Right forelimb (tissue), 1 donor: ENCODE measurements around the gene PRMT7.

Source experiments
- DNase-seq: peaks from one replicate; pipeline ENCODE4 v3.0.0-alpha.2; 2018

Gene PRMT7

DNA sequence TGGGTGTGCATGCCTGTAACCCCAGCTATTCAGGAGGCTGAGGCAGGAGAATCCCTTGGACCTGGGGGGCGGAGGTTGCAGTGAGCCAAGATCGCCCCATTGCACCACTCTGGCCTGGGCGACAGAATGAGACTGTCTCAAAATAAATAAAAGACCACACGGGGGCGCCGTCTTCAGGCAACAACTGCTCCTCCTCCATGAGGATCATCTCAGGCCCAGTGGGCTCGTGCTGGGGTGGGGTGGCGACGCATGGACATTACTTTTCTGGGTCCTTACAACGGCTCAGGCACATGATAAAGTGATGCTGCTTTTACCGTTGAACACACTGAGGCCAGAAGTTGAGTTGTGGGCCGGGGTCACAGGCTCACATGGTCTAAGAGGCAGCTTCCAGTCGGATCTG is 56.2 kb downstream of the PRMT7 start:
- DNase-seq: no peak

DNA sequence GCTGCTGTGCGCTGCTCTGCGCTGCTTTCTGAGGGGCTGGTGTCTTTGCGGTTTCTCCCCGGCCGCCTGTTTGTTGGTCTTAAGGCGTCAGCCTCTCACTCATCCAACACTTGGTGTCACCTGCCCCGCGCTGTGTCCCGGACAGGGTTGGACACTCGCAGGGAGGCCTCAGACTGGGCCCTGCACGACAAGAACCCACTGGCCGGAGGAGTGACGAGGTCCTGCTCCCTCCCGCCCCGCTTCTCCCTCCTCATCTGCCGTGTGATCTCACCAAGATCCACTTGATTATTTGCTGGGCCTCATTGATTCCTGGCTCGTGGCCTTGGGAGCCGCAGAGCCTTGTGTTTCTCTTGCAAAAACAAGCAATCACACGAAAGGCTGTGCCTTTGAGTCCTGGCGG is 56.6 kb downstream of the PRMT7 start:
- no peak for DNase-seq

DNA sequence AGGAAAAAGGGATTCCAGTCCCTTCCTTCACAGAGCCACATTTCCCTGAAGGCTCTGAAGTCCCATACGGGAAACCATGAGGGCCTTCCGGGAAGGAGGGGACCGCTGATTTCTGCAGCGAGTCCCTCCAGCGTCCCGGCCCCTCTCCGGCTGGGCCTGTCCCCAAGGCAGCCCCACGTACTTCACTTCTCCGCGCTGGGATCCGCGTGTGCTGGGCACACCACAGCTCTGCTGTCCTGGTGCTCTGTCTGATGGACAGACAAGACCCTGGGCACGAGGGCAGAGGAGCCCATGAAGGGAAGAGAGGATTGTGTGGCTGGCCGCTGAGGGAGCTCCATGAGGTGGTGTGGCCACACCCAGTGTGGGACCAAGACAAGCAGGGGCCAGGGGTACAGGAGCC is 57.1 kb downstream of the PRMT7 start:
- DNase-seq: no peak

DNA sequence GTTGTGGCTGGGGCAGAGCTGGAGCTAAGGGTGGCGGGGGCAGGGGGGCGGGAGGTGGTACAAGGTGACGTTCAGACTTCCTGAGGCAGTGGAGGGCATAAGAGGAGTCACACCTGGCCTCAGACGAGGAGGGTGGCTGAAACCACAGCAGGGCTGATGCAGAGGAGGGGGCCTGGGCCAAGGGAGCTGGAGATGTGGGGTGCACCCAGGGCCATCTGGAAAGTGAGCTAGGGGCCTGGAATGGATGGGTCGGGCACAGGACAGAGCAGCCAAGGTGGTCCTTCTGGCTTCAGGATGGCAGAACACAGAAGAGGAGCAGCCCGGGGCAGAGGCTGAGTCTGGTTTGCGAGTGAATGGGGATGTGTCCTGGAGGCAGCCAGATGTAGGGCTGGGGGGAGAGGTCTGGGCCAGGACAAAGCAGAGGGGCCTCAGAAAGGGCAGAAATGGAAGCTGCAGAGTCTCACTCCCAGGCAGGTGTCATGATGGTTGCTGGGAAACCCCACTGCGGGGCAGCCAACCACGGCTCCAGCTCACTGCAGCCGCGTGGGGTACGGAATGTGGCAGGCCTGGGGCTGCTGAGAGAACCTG is 57.6 kb downstream of the PRMT7 start:
- no peak for DNase-seq

DNA sequence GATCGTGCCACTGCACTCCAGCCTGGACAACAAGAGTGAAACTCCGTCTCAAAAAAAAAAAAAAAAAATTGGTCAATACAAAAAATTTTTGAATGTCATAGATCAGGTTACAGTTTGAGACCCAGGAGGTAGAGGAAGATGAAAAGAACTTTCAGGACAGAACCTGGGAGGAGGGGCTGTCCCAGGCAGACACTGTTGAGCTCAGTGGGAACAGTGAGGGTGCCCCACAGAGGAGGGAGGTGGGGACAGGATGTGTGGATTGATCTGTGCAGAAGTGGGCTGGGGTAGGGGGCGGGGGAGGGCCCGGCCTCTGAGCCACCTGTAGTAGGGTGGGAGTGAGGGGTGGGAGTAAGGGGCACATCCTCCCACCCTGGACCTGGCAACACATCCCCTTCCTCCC is 58.3 kb downstream of the PRMT7 start:
- DNase-seq: no peak

DNA sequence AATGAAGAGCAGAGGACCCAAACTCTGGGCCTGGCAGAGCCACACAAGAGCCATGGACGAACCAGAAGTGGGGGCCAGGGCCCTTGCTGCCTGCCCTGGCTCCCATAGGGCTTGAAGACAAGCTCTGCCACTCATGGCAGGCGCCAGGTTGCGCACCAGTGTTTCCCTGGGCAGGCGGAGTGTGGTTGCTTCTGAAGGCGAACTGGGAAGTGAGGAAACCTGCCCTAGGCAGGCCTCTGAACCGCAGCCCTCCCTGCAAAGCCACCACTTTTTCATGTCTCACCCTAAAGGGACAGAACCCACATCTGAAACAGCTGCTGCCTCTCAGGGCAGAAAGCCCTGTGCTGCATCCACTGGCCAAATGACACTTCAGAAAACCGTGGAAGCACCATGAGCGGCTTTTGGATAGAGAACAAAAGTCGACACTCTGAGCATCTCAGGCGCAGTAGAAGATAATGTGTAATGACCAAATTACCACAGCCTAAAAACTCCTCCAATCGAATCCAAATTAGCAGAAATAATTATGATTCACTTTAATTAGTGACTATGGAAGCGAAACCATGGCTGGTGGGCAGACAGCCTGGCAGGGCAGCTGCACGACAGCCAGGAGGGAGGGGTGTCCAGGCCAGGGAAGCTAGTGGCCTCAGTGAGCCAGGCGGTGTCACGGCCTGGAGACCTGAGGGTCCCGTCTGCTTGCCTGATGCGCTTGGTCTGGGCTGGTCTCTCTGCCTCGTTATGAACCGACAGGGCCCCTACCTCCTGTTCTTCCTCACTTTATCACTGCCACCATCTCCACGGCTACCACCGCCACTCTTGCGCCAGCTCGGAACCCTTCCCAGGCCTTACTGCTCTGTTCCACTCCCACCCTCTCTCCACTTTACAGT is 59.1 kb downstream of the PRMT7 start:
- DNase-seq: no peak

DNA sequence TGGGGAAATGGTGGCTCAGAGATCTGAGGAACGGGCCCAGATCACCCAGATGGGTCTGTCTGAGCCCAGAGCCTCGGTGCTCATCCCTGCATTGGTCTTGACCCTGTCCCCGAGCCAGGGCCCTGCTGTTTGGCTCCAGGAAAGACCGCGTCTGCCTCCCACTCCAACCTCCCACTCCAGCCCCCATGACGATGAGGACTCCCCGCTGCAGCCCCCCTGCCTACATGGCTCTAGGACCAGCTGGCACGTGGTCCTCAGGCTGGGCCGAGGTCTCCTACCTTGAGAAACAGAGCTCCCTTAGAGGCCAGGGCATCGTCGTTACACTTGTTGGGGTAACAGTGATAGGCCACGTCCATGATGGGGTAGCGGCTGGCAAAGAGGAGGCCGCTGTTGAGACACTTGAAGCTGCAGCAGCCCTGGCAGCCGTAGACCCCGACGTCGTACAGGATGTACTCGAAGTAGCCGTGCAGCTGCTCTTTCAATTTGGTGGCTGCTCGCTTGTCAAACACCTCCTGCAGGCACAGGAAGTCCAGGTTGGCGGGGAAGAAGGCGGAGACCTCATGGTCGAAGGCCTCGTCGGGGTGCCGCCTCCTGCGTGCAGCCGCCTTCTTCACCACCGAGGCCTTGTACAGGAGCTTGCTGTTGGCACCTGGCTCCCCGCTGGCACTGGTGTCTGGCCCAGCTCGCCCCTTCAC is 59.9 kb downstream of the PRMT7 start:
- no peak for DNase-seq

DNA sequence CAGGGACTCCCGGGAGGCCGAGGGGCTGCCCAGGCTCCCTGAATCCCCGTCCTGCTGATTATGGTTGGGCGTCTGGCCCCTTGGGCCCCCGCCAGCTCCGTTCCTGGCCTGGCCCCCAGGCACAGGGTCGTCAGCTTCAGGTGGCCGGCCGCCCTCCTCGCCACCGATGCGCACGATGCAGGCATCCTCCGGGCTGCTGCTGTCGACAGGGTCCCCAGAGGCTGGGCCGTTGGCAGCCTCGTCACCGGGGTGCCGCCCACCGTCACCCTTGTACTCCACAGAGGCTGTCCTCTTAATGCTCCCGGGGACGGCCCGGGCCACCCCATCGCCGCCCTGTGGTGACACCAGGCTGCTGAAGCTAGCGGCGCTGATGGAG is 60.4 kb downstream of the PRMT7 start:
- no peak for DNase-seq

DNA sequence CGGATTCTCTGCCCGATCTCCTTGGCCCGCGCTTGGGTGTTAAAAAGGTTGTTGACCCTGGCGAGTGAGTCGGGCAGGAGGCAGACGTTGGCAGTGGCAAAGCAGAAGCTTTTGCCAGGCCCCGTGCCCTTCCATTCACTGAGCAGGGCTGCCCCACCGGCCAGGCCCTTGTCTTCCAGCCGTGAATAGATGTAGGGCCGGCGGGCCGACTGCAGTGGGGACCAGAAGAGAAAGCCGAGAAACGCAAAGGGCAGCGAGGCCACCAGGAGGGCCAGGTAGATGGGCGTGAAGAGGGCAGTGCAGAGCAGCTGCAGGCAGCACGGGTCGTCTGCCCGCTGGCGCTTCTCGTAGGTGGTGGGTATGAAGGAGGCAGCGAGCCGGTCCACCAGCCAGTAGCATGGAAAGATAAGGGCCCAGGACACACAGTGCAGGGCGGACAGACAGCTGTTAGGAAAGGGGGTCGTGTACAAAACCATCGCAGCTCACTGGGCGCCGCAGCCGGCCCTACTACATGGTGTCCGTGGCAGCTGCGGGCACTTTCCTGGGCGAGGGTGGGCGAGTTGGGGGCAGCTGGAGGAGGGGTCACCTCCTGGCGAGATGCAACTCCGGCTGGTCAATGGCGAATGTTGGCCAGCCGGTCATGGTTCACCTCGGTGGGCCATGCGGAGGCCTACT is 61.0 kb downstream of the PRMT7 start:
- DNase-seq: no peak

DNA sequence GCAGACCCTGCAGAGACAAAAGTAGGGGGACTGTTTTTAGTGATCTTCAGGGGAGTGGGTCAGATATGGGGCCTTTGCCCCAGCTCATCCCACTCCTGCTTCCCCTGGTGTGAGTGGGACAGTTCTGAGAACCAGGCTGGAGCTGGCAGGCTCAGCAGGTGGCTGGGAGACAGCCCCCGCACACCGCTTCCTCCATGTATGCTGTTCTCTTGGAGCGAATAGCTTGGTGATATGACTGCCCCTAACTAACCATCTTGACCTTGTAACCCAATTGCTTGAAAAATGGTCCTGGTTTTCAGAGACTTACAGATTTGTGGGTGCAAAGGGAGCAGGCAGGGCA is 61.5 kb downstream of the PRMT7 start:
- DNase-seq: no peak

DNA sequence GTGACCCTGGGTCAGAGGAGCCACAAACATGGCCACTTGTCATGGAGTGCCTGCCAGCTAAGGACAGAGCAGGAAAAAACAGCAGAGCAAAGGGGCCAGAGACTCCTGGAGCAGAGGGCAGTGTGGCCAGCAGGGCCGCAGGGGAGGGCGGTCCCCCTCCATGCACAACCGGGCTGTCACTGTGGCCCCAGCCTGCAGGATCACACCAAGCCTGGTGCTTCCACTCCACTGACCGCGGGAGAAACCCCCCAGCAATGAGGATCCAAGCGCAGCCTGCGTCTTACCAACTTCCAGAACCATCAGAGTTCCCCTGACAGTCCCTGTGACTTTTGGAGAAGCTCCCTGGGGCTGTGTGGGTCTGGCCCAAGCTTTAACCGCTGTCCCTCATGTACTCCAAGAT is 62.0 kb downstream of the PRMT7 start:
- no peak for DNase-seq

DNA sequence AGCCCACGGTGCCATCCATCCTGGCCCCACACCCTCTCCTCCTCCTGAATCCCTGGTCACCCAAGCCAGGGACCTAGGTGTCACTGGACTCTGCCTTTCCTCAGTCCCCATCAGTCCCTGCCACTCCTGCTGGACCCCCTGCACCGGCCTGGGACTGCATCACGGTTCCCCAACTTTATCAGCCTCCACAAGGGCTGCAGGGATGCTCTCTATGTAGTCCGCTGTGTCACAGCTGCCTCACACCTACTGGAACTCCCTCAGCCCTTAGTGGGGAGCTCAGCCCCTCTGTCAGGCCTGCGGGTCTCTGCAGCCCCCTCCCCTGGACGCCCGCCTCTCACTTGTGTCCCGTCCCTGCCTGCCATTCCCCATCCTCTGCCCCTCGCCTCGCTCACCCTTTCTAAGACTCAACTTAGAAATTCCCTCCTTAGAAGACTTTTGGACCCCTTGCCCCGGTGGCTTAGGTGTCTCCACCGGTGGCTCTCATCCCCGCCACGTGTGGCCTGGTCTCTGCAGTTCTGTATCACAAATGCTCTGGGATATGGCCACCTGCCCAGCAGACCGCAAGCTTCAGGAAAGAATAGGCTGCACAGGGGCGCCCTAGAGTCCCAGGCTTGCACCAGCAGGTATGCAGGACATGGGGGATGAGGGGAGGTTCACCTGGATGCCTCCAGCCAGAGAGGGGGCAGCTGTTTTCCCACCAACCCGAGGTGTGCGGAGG is 62.9 kb downstream of the PRMT7 start:
- DNase-seq: no peak

DNA sequence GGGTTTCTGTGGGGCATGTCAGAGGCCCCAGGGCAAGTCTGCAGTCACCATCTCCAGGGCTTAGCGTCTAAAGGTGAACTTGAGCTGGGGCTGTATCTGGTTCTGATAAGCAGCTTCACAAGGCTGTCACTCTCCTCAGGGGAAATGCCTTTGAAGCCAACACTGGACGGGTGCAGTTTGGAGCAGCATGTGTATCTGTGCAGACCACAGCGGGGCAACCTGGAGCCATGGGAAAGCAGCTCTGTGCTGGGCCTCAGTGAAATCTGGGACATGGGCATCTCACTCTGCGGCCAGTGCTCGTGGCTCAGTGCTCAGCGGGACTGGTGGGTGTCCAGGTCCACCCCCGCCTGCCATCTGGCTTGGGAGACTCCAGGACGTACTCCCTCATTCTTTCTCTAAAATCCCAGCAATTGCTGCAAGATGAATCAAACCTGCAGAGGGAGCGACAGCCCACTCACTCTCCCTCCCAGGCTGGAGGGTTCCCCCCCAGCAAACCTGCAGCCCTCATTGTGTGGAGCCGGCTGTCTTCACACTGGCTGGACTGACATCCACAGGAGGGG is 63.5 kb downstream of the PRMT7 start:
- no peak for DNase-seq

DNA sequence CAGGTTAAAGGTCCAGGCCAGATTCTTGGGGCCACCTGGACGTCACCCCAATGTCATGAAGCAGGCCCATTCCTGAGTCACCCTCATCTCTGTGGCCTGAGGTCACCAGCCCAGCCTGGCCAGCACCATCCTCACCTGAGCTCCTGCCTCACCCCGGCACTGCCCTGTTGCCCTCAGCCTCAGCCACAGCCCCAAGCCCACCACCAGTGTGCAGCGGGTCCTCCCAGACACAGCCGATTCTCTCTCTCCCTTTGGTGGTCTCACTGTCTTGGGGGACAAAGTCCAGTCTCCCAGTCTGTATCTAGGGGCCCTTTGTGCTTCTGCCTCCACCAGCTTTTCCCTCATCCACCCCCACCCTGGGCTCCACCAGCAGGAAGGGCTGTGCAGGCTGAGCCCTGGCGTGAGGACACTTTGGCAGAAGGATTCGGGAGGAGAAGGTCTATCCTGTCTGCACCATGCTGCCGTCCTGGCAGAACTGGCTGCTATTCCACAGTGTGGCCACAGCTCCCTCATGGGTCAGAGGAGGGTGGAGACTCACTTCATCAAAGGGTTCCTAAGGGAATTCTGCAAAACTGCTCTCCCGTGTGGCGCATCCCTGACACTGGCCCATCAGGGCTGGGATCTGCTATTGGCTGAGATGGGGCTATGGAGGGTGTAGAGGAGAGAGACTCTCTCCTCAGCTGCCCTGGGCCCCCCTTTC is 64.3 kb downstream of the PRMT7 start:
- DNase-seq: no peak

DNA sequence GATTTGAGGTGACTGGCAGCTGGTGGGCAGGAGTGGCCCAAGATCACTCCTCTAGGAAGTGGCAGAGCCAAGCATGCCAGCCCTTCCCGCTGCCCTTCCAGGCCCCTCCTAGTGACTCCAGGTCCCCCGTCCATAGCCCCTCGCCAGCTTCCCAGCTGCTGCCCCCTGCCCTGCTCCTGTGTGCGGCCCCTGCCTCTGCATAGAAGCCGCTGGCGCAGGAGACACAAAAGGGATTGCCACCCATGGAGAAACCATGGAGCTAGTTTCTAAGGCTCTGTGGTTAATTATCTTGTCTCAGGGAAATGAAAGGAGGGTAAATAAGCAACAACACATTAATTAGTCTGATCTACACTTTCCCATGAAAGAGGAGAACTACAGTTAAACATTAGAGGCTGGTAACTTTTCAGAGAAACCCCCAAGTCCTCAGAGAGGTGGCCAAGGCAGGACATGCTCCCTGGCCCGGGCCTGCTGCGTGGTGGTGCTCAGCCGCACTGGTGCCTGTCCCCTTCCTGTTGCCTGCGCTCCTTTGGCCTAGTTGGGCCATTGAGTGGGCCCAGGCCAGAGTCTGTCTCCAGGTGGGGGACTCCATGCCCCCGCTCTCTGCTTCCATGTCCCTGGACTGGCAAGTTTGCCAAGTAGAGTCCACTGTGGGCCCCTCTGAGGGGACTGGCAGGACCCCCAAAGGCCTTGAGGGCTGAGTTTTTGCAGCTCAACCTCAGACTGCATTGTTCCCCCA is 65.2 kb downstream of the PRMT7 start:
- no peak for DNase-seq

DNA sequence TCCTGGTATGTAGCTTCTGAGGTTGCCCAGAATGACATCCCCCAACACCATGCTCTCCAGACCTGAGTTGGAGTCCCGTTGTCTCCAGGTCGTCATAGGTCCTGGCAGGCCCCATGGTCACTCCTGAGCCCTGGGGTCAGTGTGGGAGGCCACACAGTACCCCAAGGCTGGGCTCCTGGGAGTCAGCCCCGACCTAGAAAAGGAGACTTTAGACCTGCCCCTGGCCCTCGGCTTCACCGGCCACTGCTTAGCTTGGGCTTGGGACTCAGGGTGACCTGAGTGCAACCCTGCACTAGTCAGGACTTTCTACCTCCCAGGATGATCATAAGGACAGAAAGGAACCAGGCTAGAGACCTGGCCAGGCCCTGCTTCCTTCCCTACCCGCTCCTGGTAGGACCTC is 65.8 kb downstream of the PRMT7 start:
- no peak for DNase-seq

DNA sequence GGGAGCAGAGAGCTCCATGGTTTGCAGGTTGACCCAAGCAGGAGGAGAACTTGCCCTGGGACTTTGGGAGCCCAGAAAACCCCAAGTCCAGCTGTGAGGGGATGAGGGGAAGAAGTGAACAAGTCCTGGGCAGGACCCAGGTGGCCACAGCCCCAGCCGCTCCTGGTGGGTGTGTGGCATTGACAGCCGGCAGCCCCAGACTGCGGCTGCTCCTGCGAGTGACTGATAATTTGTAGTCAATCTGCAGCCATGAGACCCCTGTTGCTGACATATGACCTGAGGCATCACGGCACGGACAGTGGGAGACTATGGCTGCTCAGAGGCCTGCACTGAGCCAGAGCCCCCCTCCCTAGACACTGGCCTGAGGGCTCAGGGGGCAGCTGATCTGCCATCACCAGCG is 66.4 kb downstream of the PRMT7 start:
- DNase-seq: no peak

DNA sequence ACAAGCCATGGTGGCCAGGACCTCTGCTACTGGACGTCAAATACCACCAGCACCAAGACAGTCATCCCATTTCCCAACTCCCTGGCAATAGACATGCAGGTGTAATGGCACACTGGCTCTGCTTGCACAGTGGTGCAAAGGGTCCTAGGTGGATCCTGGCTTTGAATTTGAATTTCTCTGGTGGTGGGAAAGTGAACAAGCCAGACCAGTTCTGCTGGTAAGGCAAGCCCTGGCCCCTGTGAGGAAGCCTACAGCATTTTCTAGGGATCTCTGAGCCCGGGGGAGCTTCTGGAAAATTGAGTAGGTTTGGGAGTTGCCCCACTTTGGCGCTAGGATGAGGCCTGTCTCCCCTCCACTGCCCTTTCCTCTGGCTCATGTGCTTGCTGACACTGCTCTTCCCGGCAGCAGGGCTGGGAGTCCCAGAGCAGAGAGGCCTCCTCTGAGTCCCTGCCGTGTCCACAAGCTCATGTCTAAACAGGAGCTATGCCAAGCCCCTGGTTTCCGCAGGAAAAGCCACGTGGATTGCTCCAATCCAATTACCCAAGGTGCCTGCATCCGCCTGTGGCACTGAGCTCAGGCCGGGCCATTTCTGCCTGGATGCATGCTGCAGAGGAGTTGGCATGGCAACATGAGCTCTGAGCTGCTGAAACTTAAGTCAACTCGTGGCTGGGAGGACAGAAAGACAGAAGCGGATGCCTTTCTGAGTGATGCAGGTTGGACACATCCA is 67.0 kb downstream of the PRMT7 start:
- no peak for DNase-seq

DNA sequence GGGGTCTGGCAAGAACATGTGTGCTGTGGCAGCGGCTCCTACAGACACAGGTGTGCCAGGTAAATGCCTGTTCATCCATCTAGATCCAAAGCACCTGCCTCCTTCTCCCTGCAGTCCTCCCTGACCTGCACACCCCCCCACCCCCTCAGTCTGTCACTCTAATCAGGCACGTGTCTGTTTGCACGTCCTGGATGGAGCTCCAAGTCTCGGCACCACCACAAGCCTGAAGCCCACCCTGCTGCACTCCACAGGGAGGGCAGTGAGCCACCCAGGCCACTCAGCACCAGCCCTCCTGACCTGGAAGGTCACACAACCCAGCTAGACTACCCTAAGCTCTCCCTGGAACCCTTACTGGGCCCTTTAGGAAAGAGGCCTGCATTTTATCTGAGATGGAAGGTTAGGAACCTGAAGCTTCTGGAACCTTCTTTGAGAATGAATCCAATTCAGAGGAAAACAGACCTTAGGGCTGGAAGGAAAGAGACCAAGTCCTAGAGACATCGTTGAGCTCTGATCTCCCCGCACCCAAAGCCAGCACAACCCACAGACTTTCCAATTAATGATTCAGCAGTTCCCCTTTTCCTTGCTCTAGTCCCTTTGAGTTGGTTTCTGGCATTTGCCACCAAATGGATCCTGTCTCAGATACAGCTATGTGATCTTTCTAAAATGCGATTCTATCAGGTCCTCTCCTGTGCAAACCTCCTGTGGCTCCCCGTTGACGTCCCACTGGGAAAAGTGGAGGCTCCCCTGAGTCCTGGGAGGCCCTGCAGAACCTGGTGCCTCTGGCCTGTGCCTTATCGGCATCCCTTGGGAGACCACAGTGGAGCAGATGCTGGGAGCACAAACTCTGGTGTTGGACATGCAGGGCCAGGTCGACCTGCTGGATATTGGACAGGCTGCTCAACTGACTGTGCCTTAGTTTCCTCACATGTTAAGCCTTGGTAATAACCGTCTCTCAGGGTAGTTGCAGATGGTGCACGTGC is 67.9 kb downstream of the PRMT7 start:
- no peak for DNase-seq
